ENCODE results near the gene JARID2.
A peak's percentile ranks its signal among the peaks of the same experiment; 100 is the strongest.
"Not testable (repeated sequence)": the region's sequence is repeated elsewhere in the genome, so short reads cannot be mapped to it uniquely, and the experiment has no call there.

The JARID2 gene

GRCh38 chr6:15287670-15288375, 42.0 kb downstream of the JARID2 start:
- no peak overlapping the region for H3K4me3 Mint-ChIP-seq
- H3K27me3 Mint-ChIP-seq = no peaks in the 10 kb centered on the region
- peaks cover 11% of the 10 kb centered on the region for H3K36me3 Mint-ChIP-seq
- H3K9me3 Mint-ChIP-seq (ENCODE audit: low read depth) = no peaks in the 10 kb centered on the region
- H3K4me1 Mint-ChIP-seq (ENCODE audit: low read depth) = peaks cover 57% of the 10 kb centered on the region
- H3K27ac Mint-ChIP-seq = peak overlapping the region; percentile 58

GRCh38 chr6:15288856-15289255, 43.0 kb downstream of the JARID2 start:
- peak overlapping the region; percentile 64 for H3K27ac Mint-ChIP-seq
- H3K9me3 Mint-ChIP-seq (ENCODE audit: low read depth) = no peaks in the 10 kb centered on the region
- H3K27me3 Mint-ChIP-seq = no peaks in the 10 kb centered on the region
- peaks cover 65% of the 10 kb centered on the region for H3K4me1 Mint-ChIP-seq (ENCODE audit: low read depth)
- no peak overlapping the region for H3K4me3 Mint-ChIP-seq
- H3K36me3 Mint-ChIP-seq = peaks cover 16% of the 10 kb centered on the region

- H3K27me3 Mint-ChIP-seq; H3K9me3 Mint-ChIP-seq (ENCODE audit: low read depth); H3K4me3 Mint-ChIP-seq; H3K27ac Mint-ChIP-seq: not testable (repeated sequence)
- Mint-ChIP-seq H3K4me1 (ENCODE audit: low read depth) (peaks cover 67% of the 10 kb centered on the region), H3K36me3 (peaks cover 17% of the 10 kb centered on the region)
Measured at GRCh38 chr6:15289456-15289855, 43.6 kb downstream of the JARID2 start.

GRCh38 chr6:15290067-15290680, 44.3 kb downstream of the JARID2 start:
- no peak overlapping the region for H3K4me3 Mint-ChIP-seq
- H3K4me1 Mint-ChIP-seq (ENCODE audit: low read depth) = peaks cover 69% of the 10 kb centered on the region
- H3K36me3 Mint-ChIP-seq = peaks cover 21% of the 10 kb centered on the region
- no peaks in the 10 kb centered on the region for H3K27me3 Mint-ChIP-seq
- H3K27ac Mint-ChIP-seq = peak overlapping the region; percentile 18
- H3K9me3 Mint-ChIP-seq (ENCODE audit: low read depth) = no peaks in the 10 kb centered on the region

- H3K36me3 Mint-ChIP-seq = peaks cover 21% of the 10 kb centered on the region
- peaks cover 71% of the 10 kb centered on the region for H3K4me1 Mint-ChIP-seq (ENCODE audit: low read depth)
- H3K27me3 Mint-ChIP-seq = no peaks in the 10 kb centered on the region
- H3K4me3 Mint-ChIP-seq = no peak overlapping the region
- no peaks in the 10 kb centered on the region for H3K9me3 Mint-ChIP-seq (ENCODE audit: low read depth)
- H3K27ac Mint-ChIP-seq = peak overlapping the region; percentile 62
Measured at GRCh38 chr6:15290962-15291704, 45.3 kb downstream of the JARID2 start.

GRCh38 chr6:15292721-15293302, 46.9 kb downstream of the JARID2 start:
- Mint-ChIP-seq H3K27ac (peak overlapping the region; percentile 66), H3K4me1 (ENCODE audit: low read depth) (peaks cover 79% of the 10 kb centered on the region), H3K36me3 (peaks cover 21% of the 10 kb centered on the region), H3K4me3 (peak overlapping the region; percentile 30), H3K9me3 (ENCODE audit: low read depth) (no peaks in the 10 kb centered on the region), H3K27me3 (no peaks in the 10 kb centered on the region)

- peaks cover 77% of the 10 kb centered on the region for H3K4me1 Mint-ChIP-seq (ENCODE audit: low read depth)
- H3K36me3 Mint-ChIP-seq = peaks cover 18% of the 10 kb centered on the region
- no peaks in the 10 kb centered on the region for H3K9me3 Mint-ChIP-seq (ENCODE audit: low read depth)
- H3K4me3 Mint-ChIP-seq = no peak overlapping the region
- peak overlapping the region; percentile 28 for H3K27ac Mint-ChIP-seq
- H3K27me3 Mint-ChIP-seq = no peaks in the 10 kb centered on the region
Measured at GRCh38 chr6:15293674-15294073, 47.8 kb downstream of the JARID2 start.

GRCh38 chr6:15294504-15294903, 48.6 kb downstream of the JARID2 start:
- Mint-ChIP-seq H3K4me3 (no peak overlapping the region), H3K36me3 (peaks cover 14% of the 10 kb centered on the region), H3K27me3 (no peaks in the 10 kb centered on the region), H3K9me3 (ENCODE audit: low read depth) (no peaks in the 10 kb centered on the region), H3K27ac (peak overlapping the region; percentile 30), H3K4me1 (ENCODE audit: low read depth) (peaks cover 81% of the 10 kb centered on the region)

- Mint-ChIP-seq H3K27ac (peak overlapping the region; percentile 93), H3K27me3 (no peaks in the 10 kb centered on the region), H3K4me3 (peak overlapping the region; percentile 75), H3K9me3 (ENCODE audit: low read depth) (no peaks in the 10 kb centered on the region), H3K4me1 (ENCODE audit: low read depth) (peaks cover 83% of the 10 kb centered on the region), H3K36me3 (peaks cover 13% of the 10 kb centered on the region)
Measured at GRCh38 chr6:15296249-15296648, 50.4 kb downstream of the JARID2 start.

GRCh38 chr6:15296735-15297134, 50.9 kb downstream of the JARID2 start:
- Mint-ChIP-seq H3K9me3 (ENCODE audit: low read depth) (no peaks in the 10 kb centered on the region), H3K36me3 (peaks cover 14% of the 10 kb centered on the region), H3K27ac (peak overlapping the region; percentile 93), H3K4me1 (ENCODE audit: low read depth) (peaks cover 83% of the 10 kb centered on the region), H3K27me3 (no peaks in the 10 kb centered on the region), H3K4me3 (peak overlapping the region; percentile 75)

GRCh38 chr6:15297167-15297566, 51.3 kb downstream of the JARID2 start:
- not testable (repeated sequence) for H3K4me3 Mint-ChIP-seq
- H3K36me3 Mint-ChIP-seq = peaks cover 15% of the 10 kb centered on the region

GRCh38 chr6:15297895-15298590, 52.2 kb downstream of the JARID2 start:
- H3K27me3 Mint-ChIP-seq = no peaks in the 10 kb centered on the region
- peaks cover 12% of the 10 kb centered on the region for H3K36me3 Mint-ChIP-seq
- peaks cover 80% of the 10 kb centered on the region for H3K4me1 Mint-ChIP-seq (ENCODE audit: low read depth)
- no peak overlapping the region for H3K4me3 Mint-ChIP-seq
- no peak overlapping the region for H3K27ac Mint-ChIP-seq
- no peaks in the 10 kb centered on the region for H3K9me3 Mint-ChIP-seq (ENCODE audit: low read depth)

More at GRCh38 chr6:15297167-15297566, 51.3 kb downstream of the JARID2 start:
- not testable (repeated sequence) for H3K27ac Mint-ChIP-seq; H3K9me3 Mint-ChIP-seq (ENCODE audit: low read depth); H3K27me3 Mint-ChIP-seq
- peaks cover 84% of the 10 kb centered on the region for H3K4me1 Mint-ChIP-seq (ENCODE audit: low read depth)

- H3K4me1 Mint-ChIP-seq (ENCODE audit: low read depth) = peaks cover 79% of the 10 kb centered on the region
- H3K27ac Mint-ChIP-seq = peak overlapping the region; percentile 70
- no peaks in the 10 kb centered on the region for H3K27me3 Mint-ChIP-seq
- peaks cover 6% of the 10 kb centered on the region for H3K36me3 Mint-ChIP-seq
- H3K9me3 Mint-ChIP-seq (ENCODE audit: low read depth) = no peaks in the 10 kb centered on the region
- peak overlapping the region; percentile 67 for H3K4me3 Mint-ChIP-seq
Measured at GRCh38 chr6:15299430-15300131, 53.7 kb downstream of the JARID2 start.

All from activated naive CD8-positive, alpha-beta T cell (primary cell).